ENCODE data around the gene CRYBG1.

Gene CRYBG1

GRCh38 chr6:106466211-106466610, 105.7 kb downstream of the CRYBG1 start:
- no peak for DNase-seq

- DNase-seq, result no peak
These were observed 108.4 kb downstream of the CRYBG1 start for GRCh38 chr6:106468935-106469334.

GRCh38 chr6:106469882-106470281, 109.4 kb downstream of the CRYBG1 start:
- DNase-seq, result no peak

GRCh38 chr6:106470316-106470715, 109.8 kb downstream of the CRYBG1 start:
- no peak for DNase-seq

GRCh38 chr6:106470811-106471210, 110.3 kb downstream of the CRYBG1 start:
- no peak for DNase-seq

GRCh38 chr6:106473812-106474211, 113.3 kb downstream of the CRYBG1 start:
- no peak for DNase-seq

GRCh38 chr6:106474466-106474865, 113.9 kb downstream of the CRYBG1 start:
- no peak for DNase-seq

GRCh38 chr6:106475284-106475683, 114.8 kb downstream of the CRYBG1 start:
- DNase-seq, result no peak

GRCh38 chr6:106476331-106477105, 116.0 kb downstream of the CRYBG1 start:
- no peak for DNase-seq

GRCh38 chr6:106477146-106477545, 116.6 kb downstream of the CRYBG1 start:
- no peak for DNase-seq

GRCh38 chr6:106477790-106478189, 117.3 kb downstream of the CRYBG1 start:
- DNase-seq, result no peak

GRCh38 chr6:106486236-106486635, 125.7 kb downstream of the CRYBG1 start:
- no peak for DNase-seq

GRCh38 chr6:106488494-106489370, 128.2 kb downstream of the CRYBG1 start:
- no peak for DNase-seq

GRCh38 chr6:106490030-106490429, 129.5 kb downstream of the CRYBG1 start:
- DNase-seq, result no peak

- DNase-seq, result no peak
These were observed 129.9 kb downstream of the CRYBG1 start for GRCh38 chr6:106490436-106490835.

- DNase-seq, result no peak
These were observed 130.5 kb downstream of the CRYBG1 start for GRCh38 chr6:106490974-106491373.

- no peak for DNase-seq
These were observed 134.5 kb downstream of the CRYBG1 start for GRCh38 chr6:106495014-106495413.

- DNase-seq, result no peak
These were observed 136.3 kb downstream of the CRYBG1 start for GRCh38 chr6:106496823-106497222.

GRCh38 chr6:106501960-106502371, 141.4 kb downstream of the CRYBG1 start:
- no peak for DNase-seq

- no peak for DNase-seq
These were observed 142.0 kb downstream of the CRYBG1 start for GRCh38 chr6:106502559-106502958.

GRCh38 chr6:106508277-106508676, 147.8 kb downstream of the CRYBG1 start:
- DNase-seq, result no peak

GRCh38 chr6:106508834-106509233, 148.3 kb downstream of the CRYBG1 start:
- DNase-seq, result no peak

GRCh38 chr6:106509420-106510089, 149.0 kb downstream of the CRYBG1 start:
- DNase-seq, result no peak
